Lung (tissue), 12 donors: Measurements from ENCODE around the gene OR8G5. TPM values are rescaled to one million over a fixed set of nuclear protein-coding genes. Genes with fewer than 3 reads are reported as not detected.

ENCODE experiments used
- ATAC-seq: fragments of 200-7000 bp; cut with Tn5 transposase; one replicate; pipeline ENCODE4 v1.9.1; 2020; ENCODE audit warnings: moderate number of reproducible peaks; ENCODE audit not compliant: insufficient read depth, low FRiP score
- DNase-seq, 3 donors: peaks; one replicate each; pipeline ENCODE4 v3.0.0-alpha.2; 2013 to 2017
- H3K27ac ChIP-seq, 2 donors: one replicate each; pipeline ENCODE4 v1.5.1; 2013; ENCODE audit warnings: mild to moderate bottlenecking in 2 of 2, moderate library complexity in 2 of 2, control low read depth in 1 of 2, inconsistent platforms in 1 of 2, low read depth in 1 of 2, low read length in 1 of 2
- H3K27me3 ChIP-seq, 3 donors: one replicate each; pipeline ENCODE4 v1.5.1; 2013; ENCODE audit warnings: low read length in 2 of 3; ENCODE audit not compliant: control insufficient read depth in 3 of 3, insufficient read depth in 3 of 3
- H3K36me3 ChIP-seq, 4 donors: one replicate each; pipeline ENCODE4 v1.5.1; 2013; ENCODE audit warnings: low read length in 4 of 4, mild to moderate bottlenecking in 1 of 4, moderate library complexity in 1 of 4; ENCODE audit not compliant: control insufficient read depth in 4 of 4, insufficient read depth in 4 of 4
- H3K4me1 ChIP-seq, 5 donors: one replicate each; pipeline ENCODE4 v1.5.1; 2013; ENCODE audit warnings: low read length in 5 of 5, mild to moderate bottlenecking in 2 of 5, moderate library complexity in 1 of 5; ENCODE audit not compliant: control insufficient read depth in 5 of 5, insufficient read depth in 5 of 5
- H3K4me3 ChIP-seq: one replicate; pipeline ENCODE4 v1.5.1; 2013; ENCODE audit warnings: mild to moderate bottlenecking, control low read depth, moderate library complexity
- H3K9ac ChIP-seq, 2 donors: one replicate each; pipeline ENCODE4 v1.5.1; 2013; ENCODE audit warnings: low read length in 2 of 2, control low read depth in 1 of 2; ENCODE audit not compliant: insufficient read depth in 1 of 2
- H3K9me3 ChIP-seq, 4 donors: one replicate each; pipeline ENCODE4 v1.5.1; 2013; ENCODE audit warnings: low read length in 3 of 4, mild to moderate bottlenecking in 1 of 4, moderate library complexity in 1 of 4; ENCODE audit not compliant: control insufficient read depth in 4 of 4, insufficient read depth in 3 of 4
- CTCF ChIP-seq: IDR thresholded peaks from 2 replicates; pipeline ENCODE4 v1.5.1; 2012; ENCODE audit warnings: mild to moderate bottlenecking; ENCODE audit errors: control extremely low read depth, extremely low read depth
- whole genome bisulfite sequencing, 2 donors: extraction: QIAGEN DNeasy Blood & Tissue Kit; methylation state at CpG; one replicate each; pipeline ENCODE4 v1.1.7; 2013; 5-methylcytosine and 5-hydroxymethylcytosine counted together
- polyA plus RNA-seq, 2 donors: library from polyadenylated mRNA; stranded (reverse); fragments of 200-250 nt; gene quantifications; one replicate each; pipeline ENCODE4 v1.2.1, GENCODE V29; 2013
- total RNA-seq, 2 donors: library from RNA; depleted of rRNA in 1 of 2; stranded (reverse); fragments of >200 nt in 1 of 2; gene quantifications; one replicate each; pipeline ENCODE4 v1.2.1, GENCODE V29; 2014 to 2021
- donor health status: control.
- donor health status: control.
- donor health status: Bipolar disorder and iron deficiency.
- donor health status: healthy.
- donor health status: DM: yes; HTN: yes; CAD: no.

OR8G5 gene
- total and polyA plus RNA-seq, 4 donors, result 0.10 to 0.34 (median 0.13) TPM; not detected in 1

DNA sequence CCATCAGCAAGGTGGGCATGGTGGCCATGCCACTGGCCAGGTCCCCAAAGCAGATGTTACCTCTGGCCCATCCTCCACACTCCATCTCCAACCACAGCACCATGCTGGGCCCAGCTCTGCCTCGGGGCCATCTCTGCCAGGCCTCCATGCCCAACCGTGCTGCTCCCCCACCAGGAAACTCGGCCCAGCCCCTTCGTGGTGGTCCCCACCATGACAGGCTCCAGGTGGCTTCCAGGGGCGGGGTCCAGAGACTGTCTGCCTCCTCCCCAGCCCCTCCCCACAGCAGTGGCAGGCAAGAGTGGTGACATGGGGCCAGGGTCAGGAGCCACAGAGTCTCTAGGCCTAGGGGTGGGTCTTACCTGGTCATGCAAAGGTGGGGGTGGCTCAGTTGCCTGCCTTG, 45.8 kb upstream of the OR8G5 start:
- ATAC-seq (no peak), DNase-seq (no peak)
- H3K9ac ChIP-seq, result no peak overlapping the region
- TF ChIP-seq CTCF, result no peak
- 76 to 87% methylated on average over 4 to 5 of the region's 5 CpGs for WGBS, 2 donors
- no peak overlapping the region for H3K4me3 ChIP-seq
- no peaks in the 10 kb centered on the region for H3K9me3 ChIP-seq
- no peaks in the 10 kb centered on the region for H3K4me1 ChIP-seq
- H3K27ac ChIP-seq, result no peak overlapping the region
- H3K27me3 ChIP-seq, result no peaks in the 10 kb centered on the region
- no peaks in the 10 kb centered on the region for H3K36me3 ChIP-seq

- no peak for ATAC-seq
- Histone ChIP-seq H3K4me1 (no peaks in the 10 kb centered on the region), H3K4me3 (no peak overlapping the region), H3K36me3 (no peaks in the 10 kb centered on the region), H3K27ac (no peak overlapping the region), H3K9me3 (no peaks in the 10 kb centered on the region), H3K9ac (no peak overlapping the region), H3K27me3 (no peaks in the 10 kb centered on the region)
- TF ChIP-seq CTCF, result no peak
- no peak for DNase-seq
Observed at GRCh38 chr11:124211321-124211720, 44.9 kb upstream of the OR8G5 start.

DNA sequence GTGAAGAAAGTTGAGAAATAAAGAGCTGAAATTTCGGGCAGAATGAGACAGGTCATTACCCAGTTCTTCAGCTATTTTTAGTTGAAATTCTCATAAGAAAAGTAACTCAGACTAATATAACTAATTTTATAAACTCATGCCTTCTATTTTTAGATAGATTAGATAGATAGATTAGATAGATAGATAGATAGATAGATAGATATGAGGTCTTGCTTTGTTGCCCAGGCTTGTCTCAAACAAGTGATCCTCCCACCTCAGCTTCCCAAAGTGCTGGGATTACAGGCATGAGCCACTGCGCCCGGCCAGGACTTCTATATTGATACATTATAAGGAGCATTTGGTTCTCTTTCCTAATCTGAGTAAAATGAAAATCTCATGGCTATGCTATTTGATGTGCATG, 42.1 kb upstream of the OR8G5 start:
- WGBS, 2 donors, result 85 to 93% methylated on average over 3 of the region's 3 CpGs
- Histone ChIP-seq H3K9me3 (no peaks in the 10 kb centered on the region), H3K36me3 (no peaks in the 10 kb centered on the region), H3K27ac (no peak overlapping the region), H3K4me3 (no peak overlapping the region), H3K9ac (no peak overlapping the region), H3K27me3 (no peaks in the 10 kb centered on the region), H3K4me1 (no peaks in the 10 kb centered on the region)
- DNase-seq (no peak), ATAC-seq (no peak)
- TF ChIP-seq CTCF, result no peak

DNA sequence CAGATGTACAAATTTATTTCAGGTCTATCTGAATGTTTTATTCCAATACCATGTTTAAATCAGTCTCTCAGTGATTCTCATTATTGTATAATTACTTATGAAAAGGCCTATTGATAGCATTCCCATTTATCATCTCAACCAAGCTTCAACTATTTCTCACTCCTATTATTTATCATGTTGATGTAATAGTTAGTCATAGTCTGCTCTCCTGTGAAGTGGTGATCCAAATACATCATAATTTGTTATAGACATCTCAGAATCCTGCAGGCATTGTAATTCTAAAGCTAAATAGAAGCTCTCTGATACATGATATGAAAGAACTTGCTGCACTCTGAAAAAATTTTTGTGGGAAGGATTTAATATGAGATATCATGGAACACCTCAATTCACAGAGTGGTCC, 37.0 kb upstream of the OR8G5 start:
- DNase-seq, result no peak
- no peaks in the 10 kb centered on the region for H3K27me3 ChIP-seq
- H3K4me1 ChIP-seq, result no peaks in the 10 kb centered on the region
- no peak overlapping the region for H3K27ac ChIP-seq
- no peaks in the 10 kb centered on the region for H3K9me3 ChIP-seq
- ATAC-seq, result no peak
- no peak for TF ChIP-seq CTCF
- H3K9ac ChIP-seq, result no peak overlapping the region
- H3K4me3 ChIP-seq, result no peak overlapping the region
- H3K36me3 ChIP-seq, result no peaks in the 10 kb centered on the region
